ENCODE data around the gene SERP1.

SERP1 gene

GRCh38 chr3:150582620-150583019, 36.3 kb upstream of the SERP1 start:
- in situ Hi-C loops (cut with HindIII; ENCODE audit: low pct_ligation_motif_present, low sequenced_read_pairs) = no loop called here
- no peak for DNase-seq
- Histone ChIP-seq H3K27ac (no peak overlapping the region), H3K27me3 (replicated peaks) (no peaks in the 10 kb centered on the region), H3K36me3 (replicated peaks) (peaks cover 32% of the 10 kb centered on the region), H3K4me3 (ENCODE audit: low read depth, low read length) (no peak overlapping the region)
- no peak for TF ChIP-seq CTCF (IDR thresholded peaks at IDR 0.05; ENCODE audit: low read depth, low read length, missing control alignments)

- peaks cover 40% of the 10 kb centered on the region for H3K36me3 ChIP-seq (replicated peaks)
- no peak overlapping the region for H3K4me3 ChIP-seq (ENCODE audit: low read depth, low read length)
- DNase-seq = no peak
- H3K27me3 ChIP-seq (replicated peaks) = no peaks in the 10 kb centered on the region
- no peak overlapping the region for H3K27ac ChIP-seq
- in situ Hi-C loops (cut with HindIII; ENCODE audit: low pct_ligation_motif_present, low sequenced_read_pairs) = no loop called here
- no peak for TF ChIP-seq CTCF (IDR thresholded peaks at IDR 0.05; ENCODE audit: low read depth, low read length, missing control alignments)
These were observed 34.9 kb upstream of the SERP1 start for GRCh38 chr3:150581174-150581573.

GRCh38 chr3:150577855-150578254, 31.6 kb upstream of the SERP1 start:
- no peak for TF ChIP-seq CTCF (IDR thresholded peaks at IDR 0.05; ENCODE audit: low read depth, low read length, missing control alignments)
- DNase-seq = no peak
- H3K36me3 ChIP-seq (replicated peaks) = peaks cover 29% of the 10 kb centered on the region
- H3K27me3 ChIP-seq (replicated peaks) = no peaks in the 10 kb centered on the region
- no peak overlapping the region for H3K27ac ChIP-seq
- H3K4me3 ChIP-seq (ENCODE audit: low read depth, low read length) = no peak overlapping the region
- in situ Hi-C loops (cut with HindIII; ENCODE audit: low pct_ligation_motif_present, low sequenced_read_pairs) = no loop called here

- no peak for TF ChIP-seq CTCF (IDR thresholded peaks at IDR 0.05; ENCODE audit: low read depth, low read length, missing control alignments)
- Histone ChIP-seq H3K4me3 (ENCODE audit: low read depth, low read length) (no peak overlapping the region), H3K36me3 (replicated peaks) (peaks cover 39% of the 10 kb centered on the region), H3K27ac (no peak overlapping the region), H3K27me3 (replicated peaks) (no peaks in the 10 kb centered on the region)
- in situ Hi-C loops (cut with HindIII; ENCODE audit: low pct_ligation_motif_present, low sequenced_read_pairs) = no loop called here
- DNase-seq = no peak
These were observed 21.0 kb upstream of the SERP1 start for GRCh38 chr3:150567328-150567727.

GRCh38 chr3:150564243-150564642, 17.9 kb upstream of the SERP1 start:
- in situ Hi-C loops (cut with HindIII; ENCODE audit: low pct_ligation_motif_present, low sequenced_read_pairs) = no loop called here
- no peak for DNase-seq
- no peak for TF ChIP-seq CTCF (IDR thresholded peaks at IDR 0.05; ENCODE audit: low read depth, low read length, missing control alignments)
- H3K4me3 ChIP-seq (ENCODE audit: low read depth, low read length) = no peak overlapping the region
- H3K27ac ChIP-seq = no peak overlapping the region
- peaks cover 21% of the 10 kb centered on the region for H3K36me3 ChIP-seq (replicated peaks)
- no peaks in the 10 kb centered on the region for H3K27me3 ChIP-seq (replicated peaks)

GRCh38 chr3:150557725-150558124, 11.4 kb upstream of the SERP1 start:
- in situ Hi-C loops (cut with HindIII; ENCODE audit: low pct_ligation_motif_present, low sequenced_read_pairs) = no loop called here
- DNase-seq = no peak
- H3K36me3 ChIP-seq (replicated peaks) = peaks cover 19% of the 10 kb centered on the region
- H3K27ac ChIP-seq = no peak overlapping the region
- no peaks in the 10 kb centered on the region for H3K27me3 ChIP-seq (replicated peaks)
- TF ChIP-seq CTCF (IDR thresholded peaks at IDR 0.05; ENCODE audit: low read depth, low read length, missing control alignments) = no peak
- H3K4me3 ChIP-seq (ENCODE audit: low read depth, low read length) = no peak overlapping the region
